Suprapubic skin (tissue), 3 donors: ENCODE data around the gene KCNH5.

Source experiments
- POLR2AphosphoS5 ChIP-seq, 3 donors: sonication (generic); formaldehyde crosslinking; IDR thresholded peaks; one replicate each; pipeline ENCODE4 v1.6.1; 2017; ENCODE audit warnings: antibody characterized with exemption in 3 of 3
- TF ChIP-seq, protein P1 (sequence below), 2 donors: fragments of 200-600 bp in 1 of 2; fragments of 450-650 bp in 1 of 2; sonication (generic) in 1 of 2; IDR thresholded peaks; one replicate each; pipeline ENCODE4 v1.5.1; 2016 to 2019; ENCODE audit warnings: antibody characterized with exemption in 2 of 2, mild to moderate bottlenecking in 1 of 2, moderate library complexity in 1 of 2

DNA sequence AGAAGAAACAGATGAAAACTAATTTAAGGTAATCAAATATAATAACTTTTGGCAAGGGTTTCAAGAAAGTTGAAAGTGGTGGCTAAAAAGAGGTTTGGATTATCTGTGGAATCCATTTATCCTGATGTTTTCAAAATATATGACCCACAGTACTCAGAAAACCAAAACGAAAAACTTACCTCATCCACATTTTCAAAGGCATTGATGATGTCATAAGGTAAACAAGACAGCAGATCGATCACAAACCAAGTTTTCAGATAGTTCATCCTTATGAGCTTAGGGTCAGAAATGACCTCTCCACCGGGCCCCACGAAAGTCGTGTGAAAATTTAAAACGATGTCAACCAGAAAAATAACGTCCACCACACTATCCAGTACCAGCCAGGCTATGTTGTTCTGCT, 64.6 kb downstream of the KCNH5 start:
- TF ChIP-seq, protein P1, sequence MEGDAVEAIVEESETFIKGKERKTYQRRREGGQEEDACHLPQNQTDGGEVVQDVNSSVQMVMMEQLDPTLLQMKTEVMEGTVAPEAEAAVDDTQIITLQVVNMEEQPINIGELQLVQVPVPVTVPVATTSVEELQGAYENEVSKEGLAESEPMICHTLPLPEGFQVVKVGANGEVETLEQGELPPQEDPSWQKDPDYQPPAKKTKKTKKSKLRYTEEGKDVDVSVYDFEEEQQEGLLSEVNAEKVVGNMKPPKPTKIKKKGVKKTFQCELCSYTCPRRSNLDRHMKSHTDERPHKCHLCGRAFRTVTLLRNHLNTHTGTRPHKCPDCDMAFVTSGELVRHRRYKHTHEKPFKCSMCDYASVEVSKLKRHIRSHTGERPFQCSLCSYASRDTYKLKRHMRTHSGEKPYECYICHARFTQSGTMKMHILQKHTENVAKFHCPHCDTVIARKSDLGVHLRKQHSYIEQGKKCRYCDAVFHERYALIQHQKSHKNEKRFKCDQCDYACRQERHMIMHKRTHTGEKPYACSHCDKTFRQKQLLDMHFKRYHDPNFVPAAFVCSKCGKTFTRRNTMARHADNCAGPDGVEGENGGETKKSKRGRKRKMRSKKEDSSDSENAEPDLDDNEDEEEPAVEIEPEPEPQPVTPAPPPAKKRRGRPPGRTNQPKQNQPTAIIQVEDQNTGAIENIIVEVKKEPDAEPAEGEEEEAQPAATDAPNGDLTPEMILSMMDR (IDR thresholded peaks at IDR 0.05), result no peak
- TF ChIP-seq POLR2AphosphoS5 (IDR thresholded peaks at IDR 0.05), result no peak
